ENCODE data around the gene FGF19.
"Not testable (repeated sequence)": the region's sequence is repeated elsewhere in the genome, so short reads cannot be mapped to it uniquely, and the experiment has no call there.

The FGF19 gene

DNA sequence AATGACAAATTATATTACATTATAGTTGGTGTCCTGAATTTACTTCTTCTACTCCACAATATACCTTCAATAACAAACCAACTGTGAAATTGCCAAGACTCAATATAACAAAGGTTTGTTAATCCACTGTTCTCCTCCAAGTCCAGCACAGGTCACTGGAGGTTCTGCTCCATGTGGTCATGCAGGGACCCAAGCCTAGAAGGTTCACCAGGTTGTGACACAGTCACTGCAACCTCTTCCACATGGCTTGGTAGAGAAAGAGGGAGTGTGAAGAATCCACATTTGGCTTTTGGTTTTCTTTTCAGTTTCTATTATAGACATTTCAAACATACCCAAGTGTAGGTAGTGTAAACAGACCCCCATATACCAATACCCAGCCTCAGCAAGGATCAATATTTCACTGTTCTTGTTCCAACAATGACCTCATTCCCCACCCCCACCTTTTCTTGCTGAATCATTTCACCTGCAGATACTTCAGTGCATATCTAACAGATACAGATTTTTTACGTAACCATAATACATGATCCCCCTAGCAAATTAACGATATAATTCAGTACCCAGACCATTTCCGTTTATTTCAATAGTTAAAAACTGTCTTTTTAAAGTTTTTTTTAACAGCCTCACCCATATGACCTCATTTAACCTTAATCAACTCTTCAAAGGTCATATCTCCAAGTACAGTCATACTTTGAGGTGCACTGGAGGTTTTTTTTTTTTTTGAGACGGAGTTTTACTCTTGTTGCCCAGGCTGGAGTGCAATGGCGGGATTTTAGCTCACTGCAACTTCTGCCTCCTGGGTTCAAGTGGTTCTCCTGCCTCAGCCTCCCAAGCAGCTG lies 14.1 kb downstream of the FGF19 start:
- no peak for DNase-seq
- ChIA-PET POLR2A (interaction anchor here (0.7 kb wide), 1 partner anchor 1050 kb away, joined by 3 read pairs; no protein-coding TSS in a partner anchor), CTCF (no interaction called here)
- Histone ChIP-seq H3K4me1 (ENCODE audit: control extremely low read depth in 1 of 4, control insufficient read depth in 4 of 4, insufficient read depth in 4 of 4, low read length in 3 of 4) (peaks cover 0 to 3% (median 0%) of the 10 kb centered on the region in 4 experiments), H3K36me3 (ENCODE audit: control insufficient read depth in 4 of 4, insufficient read depth in 4 of 4, low read length in 3 of 4) (no peaks in the 10 kb centered on the region), H3K27me3 (replicated peaks in 2 of 5; ENCODE audit: control insufficient read depth in 4 of 5, insufficient read depth in 5 of 5, low read length in 4 of 5) (peaks cover 3 to 43% (median 12%) of the 10 kb centered on the region in 5 experiments), H3K9me3 (ENCODE audit: control extremely low read depth in 1 of 5, control insufficient read depth in 4 of 5, insufficient read depth in 2 of 5, low read depth in 1 of 5, low read length in 4 of 5) (peaks cover 0 to 14% (median 9%) of the 10 kb centered on the region in 5 experiments), H3K27ac (ENCODE audit: insufficient read depth in 1 of 2, low read depth in 1 of 2, low read length in 2 of 2, poor library complexity in 1 of 2, severe bottlenecking in 2 of 2) (no peak overlapping the region), H3K4me3 (ENCODE audit: control insufficient read depth in 1 of 7, extremely low read depth in 1 of 7, insufficient read depth in 4 of 7, low read depth in 2 of 7, low read length in 6 of 7) (no peak overlapping the region)
- WGBS (ENCODE audit: insufficient coverage) = 84% methylated on average over 3 of the region's 5 CpGs

DNA sequence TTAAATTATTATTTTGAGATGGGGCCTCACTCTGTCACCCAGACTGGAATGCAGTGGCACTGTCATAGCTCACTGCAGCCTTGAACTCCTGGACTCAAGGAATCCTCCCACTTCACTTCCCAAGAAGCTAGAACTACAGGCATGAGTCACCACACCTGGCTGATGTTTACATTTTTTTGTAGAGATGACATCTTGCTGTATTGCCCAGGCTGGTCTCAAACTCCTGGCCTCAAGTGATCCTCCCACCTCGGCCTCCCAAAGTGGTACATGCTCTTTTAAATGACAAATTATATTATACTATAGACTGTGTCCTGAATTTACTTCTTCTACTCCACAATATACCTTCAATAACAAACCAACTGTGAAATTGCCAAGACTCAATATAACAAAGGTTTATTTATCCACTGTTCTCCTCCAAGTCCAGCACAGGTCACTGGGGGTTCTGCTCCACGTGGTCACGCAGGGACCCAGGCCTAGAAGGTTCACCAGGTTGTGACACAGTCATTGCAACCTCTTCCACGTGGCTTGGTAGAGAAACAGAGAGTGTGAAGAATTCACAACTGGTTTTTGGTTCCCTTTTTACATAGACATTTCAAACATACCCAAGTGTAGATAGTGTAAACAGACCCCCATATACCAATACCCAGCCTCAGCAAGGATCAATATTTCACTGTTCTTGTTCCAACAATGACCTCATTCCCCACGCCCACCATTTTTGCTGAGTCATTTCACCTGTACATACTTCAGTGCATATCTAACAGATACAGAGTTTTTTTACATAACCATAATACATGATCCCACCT lies 15.7 kb downstream of the FGF19 start:
- Histone ChIP-seq H3K9me3 (ENCODE audit: control extremely low read depth in 1 of 5, control insufficient read depth in 4 of 5, insufficient read depth in 2 of 5, low read depth in 1 of 5, low read length in 4 of 5) (peaks cover 0 to 14% (median 9%) of the 10 kb centered on the region in 5 experiments), H3K27me3 (replicated peaks in 2 of 5; ENCODE audit: control insufficient read depth in 4 of 5, insufficient read depth in 5 of 5, low read length in 4 of 5) (peaks cover 0 to 33% (median 12%) of the 10 kb centered on the region in 5 experiments)
- POLR2A ChIA-PET; H3K27ac ChIP-seq (ENCODE audit: insufficient read depth in 1 of 2, low read depth in 1 of 2, low read length in 2 of 2, poor library complexity in 1 of 2, severe bottlenecking in 2 of 2); DNase-seq; H3K36me3 ChIP-seq (ENCODE audit: control insufficient read depth in 4 of 4, insufficient read depth in 4 of 4, low read length in 3 of 4); H3K4me1 ChIP-seq (ENCODE audit: control extremely low read depth in 1 of 4, control insufficient read depth in 4 of 4, insufficient read depth in 4 of 4, low read length in 3 of 4); H3K4me3 ChIP-seq (ENCODE audit: control insufficient read depth in 1 of 7, extremely low read depth in 1 of 7, insufficient read depth in 4 of 7, low read depth in 2 of 7, low read length in 6 of 7); CTCF ChIA-PET: not testable (repeated sequence)
- WGBS (ENCODE audit: insufficient coverage) = 85% methylated on average over 3 of the region's 5 CpGs

DNA sequence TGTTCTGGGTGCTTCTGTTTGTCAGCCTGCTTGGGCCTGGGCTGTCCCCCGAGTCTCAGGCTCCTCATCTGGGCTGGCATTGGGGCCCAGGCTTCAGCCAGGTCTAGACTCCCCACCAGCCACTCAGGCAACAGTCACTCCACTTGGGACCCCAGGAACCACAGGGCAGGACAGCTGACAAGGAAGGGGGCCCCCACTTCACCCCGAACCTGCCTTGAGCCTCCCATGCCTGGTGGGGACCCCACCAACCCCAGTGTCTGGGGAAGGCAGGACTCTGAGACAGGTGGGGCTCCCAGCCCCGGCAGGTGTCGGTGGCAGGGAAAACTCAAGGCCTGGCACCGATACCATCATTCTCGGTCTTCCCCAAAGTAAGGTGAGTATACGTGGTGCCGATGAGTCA lies 17.0 kb downstream of the FGF19 start:
- Histone ChIP-seq H3K9me3 (ENCODE audit: control extremely low read depth in 1 of 5, control insufficient read depth in 4 of 5, insufficient read depth in 2 of 5, low read depth in 1 of 5, low read length in 4 of 5) (peaks cover 0 to 4% (median 2%) of the 10 kb centered on the region in 5 experiments), H3K4me3 (ENCODE audit: control insufficient read depth in 1 of 7, extremely low read depth in 1 of 7, insufficient read depth in 4 of 7, low read depth in 2 of 7, low read length in 6 of 7) (no peak overlapping the region), H3K4me1 (ENCODE audit: control extremely low read depth in 1 of 4, control insufficient read depth in 4 of 4, insufficient read depth in 4 of 4, low read length in 3 of 4) (peaks cover 0 to 3% (median 0%) of the 10 kb centered on the region in 4 experiments), H3K27me3 (replicated peaks in 2 of 5; ENCODE audit: control insufficient read depth in 4 of 5, insufficient read depth in 5 of 5, low read length in 4 of 5) (peaks cover 0 to 27% (median 12%) of the 10 kb centered on the region in 5 experiments), H3K36me3 (ENCODE audit: control insufficient read depth in 4 of 4, insufficient read depth in 4 of 4, low read length in 3 of 4) (no peaks in the 10 kb centered on the region), H3K27ac (ENCODE audit: insufficient read depth in 1 of 2, low read depth in 1 of 2, low read length in 2 of 2, poor library complexity in 1 of 2, severe bottlenecking in 2 of 2) (no peak overlapping the region)
- WGBS (ENCODE audit: insufficient coverage) = 95% methylated on average over 6 of the region's 8 CpGs
- CTCF ChIA-PET = interaction anchor here (0.7 to 1.4 kb wide), 2 partner anchors 111 to 237 kb away, joined by 3 to 4 read pairs; no protein-coding TSS in a partner anchor
- POLR2A ChIA-PET = no interaction called here
- no peak for DNase-seq

DNA sequence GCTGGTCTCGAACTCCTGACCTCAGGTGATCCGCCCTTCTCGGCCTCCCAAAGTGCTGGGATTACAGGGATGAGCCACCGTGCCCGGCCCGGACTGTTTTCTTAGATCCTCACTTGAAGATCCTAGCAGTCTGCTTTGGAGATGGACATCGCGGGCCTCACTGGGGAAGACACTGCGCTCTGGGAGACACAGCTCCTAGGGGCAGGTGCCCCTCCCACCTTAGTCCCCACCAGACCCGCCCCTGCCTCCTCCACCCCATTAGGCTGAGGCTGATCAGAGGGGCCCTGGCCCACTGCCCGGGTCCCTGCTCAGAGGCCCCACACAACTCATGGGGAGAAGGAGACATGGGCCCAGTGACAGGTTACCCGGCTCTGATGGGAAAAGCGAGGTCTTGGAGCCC lies 17.4 kb downstream of the FGF19 start:
- POLR2A ChIA-PET = no interaction called here

DNA sequence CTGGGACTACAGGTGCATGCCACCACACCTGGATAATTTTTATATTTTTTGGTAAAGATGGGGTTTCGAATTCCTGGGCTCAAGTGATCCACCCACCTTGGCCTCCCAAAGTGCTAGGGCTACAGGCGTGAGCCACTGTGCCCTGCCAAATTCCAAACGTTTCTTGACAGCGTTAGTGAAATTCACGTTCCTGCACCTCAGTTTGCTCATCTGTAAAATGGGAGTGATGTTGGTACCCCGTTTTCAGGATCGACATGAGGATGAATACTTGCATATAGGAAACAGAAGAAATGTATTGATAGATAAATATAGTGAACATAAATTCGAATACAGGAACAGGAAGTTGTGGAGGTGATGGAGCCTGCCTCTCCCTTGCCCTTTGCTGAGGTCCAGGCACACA lies 18.5 kb downstream of the FGF19 start:
- Histone ChIP-seq H3K4me3 (ENCODE audit: control insufficient read depth in 1 of 7, extremely low read depth in 1 of 7, insufficient read depth in 4 of 7, low read depth in 2 of 7, low read length in 6 of 7) (peak overlapping the region in 1 of 7 experiments; percentile 31), H3K9me3 (ENCODE audit: control extremely low read depth in 1 of 5, control insufficient read depth in 4 of 5, insufficient read depth in 2 of 5, low read depth in 1 of 5, low read length in 4 of 5) (peaks cover 0 to 2% (median 0%) of the 10 kb centered on the region in 5 experiments), H3K36me3 (ENCODE audit: control insufficient read depth in 4 of 4, insufficient read depth in 4 of 4, low read length in 3 of 4) (no peaks in the 10 kb centered on the region), H3K27ac (ENCODE audit: insufficient read depth in 1 of 2, low read depth in 1 of 2, low read length in 2 of 2, poor library complexity in 1 of 2, severe bottlenecking in 2 of 2) (no peak overlapping the region), H3K4me1 (ENCODE audit: control extremely low read depth in 1 of 4, control insufficient read depth in 4 of 4, insufficient read depth in 4 of 4, low read length in 3 of 4) (peaks cover 0 to 3% (median 0%) of the 10 kb centered on the region in 4 experiments), H3K27me3 (replicated peaks in 2 of 5; ENCODE audit: control insufficient read depth in 4 of 5, insufficient read depth in 5 of 5, low read length in 4 of 5) (peaks cover 0 to 17% (median 7%) of the 10 kb centered on the region in 5 experiments)
- WGBS (ENCODE audit: insufficient coverage) = 55% methylated on average over 8 of the region's 8 CpGs
- DNase-seq = no peak
- CTCF ChIA-PET = interaction anchor here (1.2 to 2.4 kb wide), 5 partner anchors 16 to 230 kb away, joined by 3 to 10 read pairs (median 3); no protein-coding TSS in a partner anchor
- POLR2A ChIA-PET = no interaction called here

More for the DNA sequence above, 17.4 kb downstream of the FGF19 start:
- H3K9me3 ChIP-seq (ENCODE audit: control extremely low read depth in 1 of 5, control insufficient read depth in 4 of 5, insufficient read depth in 2 of 5, low read depth in 1 of 5, low read length in 4 of 5) = peaks cover 0 to 2% (median under 1%) of the 10 kb centered on the region in 5 experiments
- H3K36me3 ChIP-seq (ENCODE audit: control insufficient read depth in 4 of 4, insufficient read depth in 4 of 4, low read length in 3 of 4) = no peaks in the 10 kb centered on the region
- no peak overlapping the region for H3K27ac ChIP-seq (ENCODE audit: insufficient read depth in 1 of 2, low read depth in 1 of 2, low read length in 2 of 2, poor library complexity in 1 of 2, severe bottlenecking in 2 of 2)
- H3K27me3 ChIP-seq (replicated peaks in 2 of 5; ENCODE audit: control insufficient read depth in 4 of 5, insufficient read depth in 5 of 5, low read length in 4 of 5) = peaks cover 0 to 26% (median 10%) of the 10 kb centered on the region in 5 experiments
- DNase-seq = no peak
- no peak overlapping the region for H3K4me3 ChIP-seq (ENCODE audit: control insufficient read depth in 1 of 7, extremely low read depth in 1 of 7, insufficient read depth in 4 of 7, low read depth in 2 of 7, low read length in 6 of 7)
- WGBS (ENCODE audit: insufficient coverage) = 81% methylated on average over 11 of the region's 13 CpGs
- CTCF ChIA-PET = interaction anchor here (0.7 to 1.4 kb wide), 3 partner anchors 21 to 237 kb away, joined by 3 to 4 read pairs (median 3); no protein-coding TSS in a partner anchor
- H3K4me1 ChIP-seq (ENCODE audit: control extremely low read depth in 1 of 4, control insufficient read depth in 4 of 4, insufficient read depth in 4 of 4, low read length in 3 of 4) = peaks cover 0 to 3% (median 0%) of the 10 kb centered on the region in 4 experiments

DNA sequence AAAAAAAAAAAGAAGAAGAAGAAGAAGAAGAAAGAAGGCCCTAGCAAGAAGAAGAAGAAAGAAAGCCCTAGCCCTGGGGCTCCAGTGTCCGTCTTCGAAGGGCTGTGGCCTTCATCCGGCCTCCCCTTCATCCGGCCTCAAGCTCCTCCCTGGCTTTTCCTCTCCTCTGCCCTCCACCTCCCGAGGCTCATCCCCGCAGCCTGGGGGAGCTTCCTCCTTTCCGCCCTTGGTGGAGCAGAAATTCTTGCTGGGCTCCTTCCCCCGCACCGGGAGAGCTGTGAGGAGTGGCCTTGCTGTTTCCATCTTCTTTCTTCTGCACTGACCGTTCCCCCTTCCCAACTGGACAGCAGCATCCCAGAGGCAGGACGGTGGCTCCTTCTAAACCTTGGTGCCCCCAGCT lies 19.2 kb downstream of the FGF19 start:
- POLR2A ChIA-PET = interaction anchor here (0.7 kb wide), 1 partner anchor 275 kb away, joined by 3 read pairs; no protein-coding TSS in a partner anchor
- Histone ChIP-seq H3K9me3 (ENCODE audit: control extremely low read depth in 1 of 5, control insufficient read depth in 4 of 5, insufficient read depth in 2 of 5, low read depth in 1 of 5, low read length in 4 of 5) (peaks cover 0 to 2% (median 0%) of the 10 kb centered on the region in 5 experiments), H3K4me1 (ENCODE audit: control extremely low read depth in 1 of 4, control insufficient read depth in 4 of 4, insufficient read depth in 4 of 4, low read length in 3 of 4) (peaks cover 0 to 3% (median 0%) of the 10 kb centered on the region in 4 experiments), H3K27ac (ENCODE audit: insufficient read depth in 1 of 2, low read depth in 1 of 2, low read length in 2 of 2, poor library complexity in 1 of 2, severe bottlenecking in 2 of 2) (no peak overlapping the region), H3K27me3 (replicated peaks in 2 of 5; ENCODE audit: control insufficient read depth in 4 of 5, insufficient read depth in 5 of 5, low read length in 4 of 5) (peaks cover 0 to 17% (median 7%) of the 10 kb centered on the region in 5 experiments), H3K36me3 (ENCODE audit: control insufficient read depth in 4 of 4, insufficient read depth in 4 of 4, low read length in 3 of 4) (no peaks in the 10 kb centered on the region), H3K4me3 (ENCODE audit: control insufficient read depth in 1 of 7, extremely low read depth in 1 of 7, insufficient read depth in 4 of 7, low read depth in 2 of 7, low read length in 6 of 7) (no peak overlapping the region)
- DNase-seq = no peak
- 75% methylated on average over 8 of the region's 11 CpGs for WGBS (ENCODE audit: insufficient coverage)
- CTCF ChIA-PET = interaction anchor here (1.3 to 2.4 kb wide), 4 partner anchors 15 to 230 kb away, joined by 3 to 10 read pairs (median 3); no protein-coding TSS in a partner anchor
